Measurements from ENCODE around the gene MTRF1L. TPM values are rescaled to one million over a fixed set of nuclear protein-coding genes. Genes with fewer than 3 reads are reported as not detected.

Gene MTRF1L, protein sequence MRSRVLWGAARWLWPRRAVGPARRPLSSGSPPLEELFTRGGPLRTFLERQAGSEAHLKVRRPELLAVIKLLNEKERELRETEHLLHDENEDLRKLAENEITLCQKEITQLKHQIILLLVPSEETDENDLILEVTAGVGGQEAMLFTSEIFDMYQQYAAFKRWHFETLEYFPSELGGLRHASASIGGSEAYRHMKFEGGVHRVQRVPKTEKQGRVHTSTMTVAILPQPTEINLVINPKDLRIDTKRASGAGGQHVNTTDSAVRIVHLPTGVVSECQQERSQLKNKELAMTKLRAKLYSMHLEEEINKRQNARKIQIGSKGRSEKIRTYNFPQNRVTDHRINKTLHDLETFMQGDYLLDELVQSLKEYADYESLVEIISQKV
- total RNA-seq = 10 to 100 TPM; 23.6 to 30.8 TPM

DNA sequence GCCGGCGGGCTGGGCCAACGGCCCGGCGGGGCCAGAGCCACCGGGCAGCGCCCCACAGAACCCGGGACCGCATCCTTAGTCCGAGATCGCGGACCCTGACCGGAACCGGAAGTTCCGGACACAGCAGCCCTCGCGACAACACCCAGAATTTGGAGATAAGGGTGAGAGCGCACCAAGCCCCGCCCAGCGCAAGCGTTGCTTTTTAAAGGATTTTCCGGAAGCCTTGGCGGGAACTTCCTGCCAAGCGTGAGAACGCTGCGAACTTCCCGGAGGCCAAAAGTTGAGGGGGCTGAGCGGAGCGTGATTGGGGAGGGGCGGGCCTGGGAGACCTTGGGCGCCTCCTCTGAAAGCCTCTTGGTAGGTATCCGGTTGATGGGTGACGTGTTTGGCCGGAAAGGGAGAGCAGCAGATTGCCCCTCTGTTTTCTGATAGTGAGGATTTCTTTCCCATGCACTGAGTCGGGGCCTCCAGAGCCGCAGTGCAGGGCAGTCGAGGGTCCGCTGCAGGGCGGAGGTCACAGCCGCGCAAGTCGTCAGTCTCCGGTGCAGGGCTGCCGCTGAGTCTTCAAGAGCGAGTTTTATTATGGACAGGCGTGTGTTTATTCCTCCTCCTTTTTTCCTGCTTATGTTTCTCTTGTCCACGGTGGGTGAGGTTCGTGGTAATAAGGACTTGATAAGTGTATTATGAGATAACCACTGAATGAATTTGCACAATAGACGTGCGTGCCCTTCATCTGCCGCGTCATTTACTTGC lies at the start of gene MTRF1L:
MTRF1L (minus strand) TSS at position 97 of the 753 bp plus-strand sequence; CDS start at position 73, 24 bp downstream.
- ATAC-seq = peak; percentile 98
- peak; percentile 95 for DNase-seq (ENCODE audit: low spot score)
- H3K27me3 Mint-ChIP-seq = no peaks in the 10 kb centered on the region
- H3K9me3 Mint-ChIP-seq = no peaks in the 10 kb centered on the region
- peaks cover 31 to 39% of the 10 kb centered on the region in 2 donors for H3K4me1 Mint-ChIP-seq (ENCODE audit: low read depth in 2 of 2)
- peak within 1 kb of the TSS; percentile 93 to 96 for H3K27ac Mint-ChIP-seq
- H3K36me3 Mint-ChIP-seq = peaks cover 20% of the 10 kb centered on the region
- H3K4me3 Mint-ChIP-seq = peak within 1 kb of the TSS; percentile 92

DNA sequence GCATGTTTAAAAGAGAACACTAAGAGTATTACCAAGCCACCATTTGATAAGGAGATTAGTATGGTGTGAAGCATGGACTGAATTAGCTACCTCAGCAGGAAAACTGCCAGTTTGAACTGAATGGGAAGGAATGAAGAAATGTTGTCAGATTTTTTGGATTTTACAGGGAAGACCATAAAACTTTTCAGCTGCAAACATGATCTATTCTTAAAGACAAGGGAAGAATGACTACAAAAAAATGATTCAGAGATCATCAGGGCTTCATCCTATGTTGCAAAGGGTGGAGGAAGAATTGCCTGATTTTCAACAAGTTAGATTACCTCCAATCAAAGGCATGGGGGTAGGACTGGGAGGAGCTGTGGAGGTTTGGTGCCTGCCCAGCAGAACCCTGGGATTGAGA lies 49.3 kb upstream of the MTRF1L start:
- Mint-ChIP-seq H3K27me3 (peaks cover 5 to 17% of the 10 kb centered on the region in 2 donors), H3K27ac (no peak overlapping the region), H3K9me3 (peaks cover 9% of the 10 kb centered on the region), H3K4me3 (no peak overlapping the region), H3K4me1 (ENCODE audit: low read depth in 2 of 2) (no peaks in the 10 kb centered on the region), H3K36me3 (no peaks in the 10 kb centered on the region)
- DNase-seq (ENCODE audit: low spot score) (no peak), ATAC-seq (no peak)

DNA sequence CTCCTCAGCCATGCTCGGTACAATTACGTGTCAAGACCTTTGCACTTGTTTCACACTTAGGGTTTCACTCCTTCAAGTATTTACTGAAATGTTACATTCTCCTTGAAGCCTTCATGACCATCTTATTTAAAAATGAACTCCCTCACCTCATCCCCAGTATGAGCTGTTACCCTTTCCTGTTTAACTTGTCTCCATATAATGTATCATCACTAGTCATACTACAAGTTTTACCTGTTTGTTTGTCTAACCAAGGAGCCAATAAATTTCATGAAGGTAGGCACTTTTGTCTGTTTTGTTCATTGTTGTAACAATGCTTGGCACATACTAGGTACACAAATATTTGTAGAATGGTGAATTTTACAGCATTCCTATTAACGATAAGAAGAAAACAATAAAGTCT lies 46.1 kb upstream of the MTRF1L start:
- Mint-ChIP-seq H3K36me3 (no peaks in the 10 kb centered on the region), H3K4me1 (ENCODE audit: low read depth in 2 of 2) (no peaks in the 10 kb centered on the region), H3K9me3 (peaks cover 9% of the 10 kb centered on the region), H3K4me3 (no peak overlapping the region), H3K27ac (no peak overlapping the region), H3K27me3 (peaks cover 5 to 8% of the 10 kb centered on the region in 2 donors)
- no peak for DNase-seq (ENCODE audit: low spot score)
- no peak for ATAC-seq

DNA sequence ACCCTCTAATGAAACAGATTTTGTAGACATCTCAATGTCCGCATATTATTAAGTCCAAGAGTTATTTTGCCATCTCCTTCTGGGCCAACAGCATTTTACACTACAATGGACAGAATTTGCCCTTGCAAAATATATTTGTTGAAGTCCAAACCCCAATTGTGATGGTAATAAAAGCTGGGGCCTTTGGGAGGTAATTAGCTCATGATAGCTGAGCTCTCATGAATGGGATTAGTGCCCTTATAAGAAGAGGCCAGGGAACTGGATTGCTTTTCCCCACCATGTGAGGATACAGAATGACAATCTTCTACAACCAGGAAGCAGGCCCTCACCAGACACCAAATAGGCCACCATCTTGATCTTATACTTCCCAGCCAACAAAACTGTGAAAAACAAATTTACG lies 44.9 kb upstream of the MTRF1L start:
- Mint-ChIP-seq H3K27me3 (peaks cover 5 to 8% of the 10 kb centered on the region in 2 donors), H3K4me3 (no peak overlapping the region), H3K27ac (no peak overlapping the region), H3K4me1 (ENCODE audit: low read depth in 2 of 2) (no peaks in the 10 kb centered on the region), H3K9me3 (peaks cover 9% of the 10 kb centered on the region), H3K36me3 (no peaks in the 10 kb centered on the region)
- ATAC-seq = no peak
- DNase-seq (ENCODE audit: low spot score) = no peak

DNA sequence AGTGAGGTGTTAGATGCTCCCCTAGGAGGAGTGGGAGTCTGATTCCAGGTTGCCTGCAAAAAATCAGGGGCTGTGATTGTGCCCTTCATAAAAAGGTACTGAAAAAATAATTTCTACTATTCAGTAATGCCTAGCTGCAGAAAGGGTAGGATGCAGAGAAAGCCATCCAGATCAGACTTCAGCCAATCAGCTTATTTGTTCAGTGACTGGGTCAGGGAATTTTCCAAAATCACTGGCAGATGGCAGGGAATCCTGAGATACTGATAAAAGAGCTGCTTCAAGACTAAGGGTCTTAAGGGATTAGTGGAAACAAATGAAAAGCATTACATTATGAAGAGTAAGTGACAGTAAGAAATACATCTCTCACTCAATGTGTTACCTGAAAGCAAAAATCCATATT lies 42.8 kb upstream of the MTRF1L start:
- Mint-ChIP-seq H3K4me3 (no peak overlapping the region), H3K4me1 (ENCODE audit: low read depth in 2 of 2) (no peaks in the 10 kb centered on the region), H3K27ac (no peak overlapping the region), H3K27me3 (no peaks in the 10 kb centered on the region), H3K36me3 (no peaks in the 10 kb centered on the region), H3K9me3 (peaks cover 9% of the 10 kb centered on the region)
- ATAC-seq = no peak
- DNase-seq (ENCODE audit: low spot score) = no peak

DNA sequence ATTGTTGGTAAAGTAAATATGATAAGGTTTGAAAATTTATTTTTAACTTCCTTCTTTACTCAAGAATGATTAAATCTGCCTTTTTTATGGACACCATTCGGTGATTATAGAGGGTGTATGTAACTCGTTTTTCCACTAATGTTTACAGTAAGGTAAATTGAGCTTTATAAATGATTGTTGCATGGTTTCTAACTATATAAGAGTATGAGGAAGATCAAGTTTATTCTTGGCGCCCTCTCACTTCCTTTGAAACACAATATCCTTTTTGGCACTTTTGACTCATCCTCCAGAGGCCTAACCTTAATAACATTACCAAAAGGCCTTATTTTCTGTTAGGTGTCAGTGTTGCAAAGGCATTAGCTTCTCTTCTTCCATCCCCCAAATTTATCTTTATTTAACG lies 41.8 kb upstream of the MTRF1L start:
- DNase-seq (ENCODE audit: low spot score) = no peak
- Mint-ChIP-seq H3K36me3 (no peaks in the 10 kb centered on the region), H3K27me3 (no peaks in the 10 kb centered on the region), H3K4me1 (ENCODE audit: low read depth in 2 of 2) (no peaks in the 10 kb centered on the region), H3K9me3 (peaks cover 9% of the 10 kb centered on the region), H3K4me3 (no peak overlapping the region), H3K27ac (no peak overlapping the region)
- ATAC-seq = no peak

DNA sequence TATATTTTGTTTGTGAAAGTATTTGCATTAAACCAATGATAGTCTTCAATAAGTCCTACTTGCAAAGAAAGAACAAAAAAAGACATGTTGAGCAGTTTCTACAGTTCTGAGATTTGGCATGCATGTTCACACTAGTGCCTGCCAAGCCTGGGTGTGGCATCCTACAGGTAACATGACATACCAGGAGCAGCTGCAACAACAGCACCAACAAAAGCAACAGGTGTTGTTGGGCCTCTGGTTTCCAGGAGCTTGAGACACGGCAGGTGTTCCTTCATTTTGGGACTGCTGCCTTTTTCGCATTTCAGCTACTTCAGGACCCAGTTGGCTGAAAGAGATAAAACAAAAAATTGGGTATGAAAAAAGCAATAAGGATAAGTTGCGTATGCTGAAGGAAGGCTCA lies 41.2 kb upstream of the MTRF1L start:
- Mint-ChIP-seq H3K27me3 (no peaks in the 10 kb centered on the region), H3K36me3 (no peaks in the 10 kb centered on the region), H3K4me1 (ENCODE audit: low read depth in 2 of 2) (no peaks in the 10 kb centered on the region), H3K9me3 (peaks cover 9% of the 10 kb centered on the region), H3K27ac (no peak overlapping the region), H3K4me3 (no peak overlapping the region)
- ATAC-seq (no peak), DNase-seq (ENCODE audit: low spot score) (no peak)

DNA sequence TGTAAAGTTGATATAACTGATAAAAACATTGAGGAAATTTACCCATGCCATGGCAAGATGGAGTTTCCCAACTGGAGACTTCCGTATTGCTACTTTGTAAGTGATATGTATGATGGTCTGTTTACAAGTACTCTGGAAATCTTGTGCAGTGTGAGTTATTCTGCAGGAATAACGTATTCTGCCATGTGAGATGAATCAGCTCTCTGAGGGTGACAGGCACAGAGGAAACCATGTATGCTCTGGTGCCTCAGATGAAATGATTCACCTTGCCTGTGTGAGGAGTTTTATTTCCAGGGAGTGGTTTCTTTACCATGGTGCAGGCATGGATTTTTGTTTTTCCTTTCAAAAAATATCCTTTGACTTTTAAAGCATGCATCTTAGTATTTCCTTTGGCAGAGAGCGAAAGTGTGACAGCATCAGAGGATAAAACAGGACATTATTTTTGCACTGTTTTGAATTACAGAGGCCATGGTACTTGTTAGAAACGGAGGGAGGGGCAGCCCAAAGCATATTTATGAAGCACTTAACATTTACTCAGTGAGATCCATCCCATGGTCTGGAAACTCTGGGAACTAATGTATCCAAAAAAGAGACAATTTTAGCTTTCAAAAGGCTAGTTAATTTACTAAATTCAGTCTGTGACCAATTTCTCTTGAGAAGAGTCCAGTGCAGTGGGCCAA lies 36.0 kb upstream of the MTRF1L start:
- H3K4me3 Mint-ChIP-seq = no peak overlapping the region
- no peak for ATAC-seq
- H3K27me3 Mint-ChIP-seq = peaks cover 0 to 14% of the 10 kb centered on the region in 2 donors
- no peaks in the 10 kb centered on the region for H3K9me3 Mint-ChIP-seq
- DNase-seq (ENCODE audit: low spot score) = no peak
- no peaks in the 10 kb centered on the region for H3K4me1 Mint-ChIP-seq (ENCODE audit: low read depth in 2 of 2)
- H3K36me3 Mint-ChIP-seq = no peaks in the 10 kb centered on the region
- no peak overlapping the region for H3K27ac Mint-ChIP-seq

DNA sequence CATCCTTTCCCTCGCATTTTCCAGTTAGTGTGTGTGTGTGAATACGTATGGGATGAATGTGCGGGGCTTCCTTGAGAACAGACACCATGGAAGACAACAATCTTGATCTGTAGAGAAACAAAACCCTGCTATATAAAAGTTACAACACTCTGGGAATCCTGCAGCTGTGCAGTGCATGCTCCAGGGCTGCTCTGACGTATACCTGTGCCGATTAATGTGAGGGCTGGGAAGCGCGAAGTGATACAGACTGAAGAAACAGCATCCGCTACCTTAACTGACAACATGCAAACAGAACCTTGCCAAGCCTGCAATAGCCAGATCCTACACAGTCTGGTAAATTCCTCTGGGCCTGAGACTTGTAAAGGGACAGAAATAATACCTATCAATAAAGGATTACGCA lies 31.6 kb upstream of the MTRF1L start:
- Mint-ChIP-seq H3K4me3 (no peak overlapping the region), H3K4me1 (ENCODE audit: low read depth in 2 of 2) (no peaks in the 10 kb centered on the region), H3K36me3 (no peaks in the 10 kb centered on the region), H3K27ac (no peak overlapping the region), H3K27me3 (peaks cover 0 to 19% of the 10 kb centered on the region in 2 donors), H3K9me3 (no peaks in the 10 kb centered on the region)
- DNase-seq (ENCODE audit: low spot score) (no peak), ATAC-seq (no peak)

DNA sequence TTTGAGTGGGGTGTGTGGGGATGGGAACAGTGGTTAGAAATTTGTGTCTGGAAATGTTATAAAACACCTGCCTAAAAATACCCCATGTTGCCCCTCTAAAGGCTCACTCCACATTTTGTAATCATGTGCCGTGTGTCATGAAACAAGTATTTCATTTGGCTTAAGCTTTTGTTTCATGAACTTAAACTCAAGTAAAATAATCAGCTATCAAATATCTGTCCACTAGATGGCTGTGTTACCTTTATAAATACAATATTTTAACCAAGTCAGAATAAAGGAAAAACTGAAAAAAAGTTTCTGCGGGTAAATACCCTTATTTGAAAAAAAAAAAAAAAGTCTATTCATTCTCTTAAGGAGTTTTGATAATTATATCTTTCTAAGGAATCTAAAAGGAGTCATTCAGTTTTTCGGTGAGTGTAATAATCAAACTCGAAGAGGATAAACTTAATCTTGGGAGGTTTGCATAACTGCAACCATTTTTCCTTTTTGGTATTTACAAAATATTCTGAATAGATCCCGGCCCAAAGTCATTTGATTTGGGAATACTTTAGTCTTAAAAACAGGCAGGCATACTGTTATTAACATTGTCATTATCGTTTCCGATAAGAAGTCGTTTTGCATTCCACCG lies 29.9 kb upstream of the MTRF1L start:
- Mint-ChIP-seq H3K4me3 (no peak overlapping the region), H3K27ac (no peak overlapping the region), H3K9me3 (no peaks in the 10 kb centered on the region), H3K36me3 (no peaks in the 10 kb centered on the region), H3K4me1 (ENCODE audit: low read depth in 2 of 2) (no peaks in the 10 kb centered on the region), H3K27me3 (peaks cover 3 to 19% of the 10 kb centered on the region in 2 donors)
- ATAC-seq (no peak), DNase-seq (ENCODE audit: low spot score) (no peak)

DNA sequence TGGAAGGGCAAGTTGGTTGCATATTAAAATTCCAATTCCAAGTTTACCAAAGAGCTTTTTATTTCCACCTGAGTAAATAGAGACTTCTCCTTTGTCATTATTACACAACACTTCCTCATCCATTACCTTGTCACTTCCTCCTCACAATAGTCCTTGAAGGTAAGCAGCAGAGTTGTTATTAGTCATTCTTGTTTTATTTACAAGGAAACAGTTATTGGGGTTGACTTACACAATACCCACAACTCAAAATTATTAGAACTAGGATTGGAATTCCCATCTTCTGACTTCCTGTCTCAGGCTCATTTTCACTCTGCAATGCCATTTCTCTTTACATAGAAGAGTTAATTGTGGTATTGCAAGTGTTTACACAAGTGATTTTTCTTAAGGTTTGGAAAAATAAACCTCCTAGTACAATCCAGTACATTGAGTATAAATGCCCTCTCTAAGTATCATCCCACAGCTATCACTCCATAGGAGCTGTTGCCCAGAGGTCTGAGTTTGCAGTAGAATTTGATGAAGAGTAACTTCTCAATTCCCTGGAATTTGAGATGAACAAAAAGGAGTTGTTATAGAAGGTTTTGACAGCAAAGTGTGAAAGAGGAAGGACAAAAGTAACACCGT lies 28.9 kb upstream of the MTRF1L start:
- DNase-seq (ENCODE audit: low spot score) = no peak
- no peaks in the 10 kb centered on the region for H3K36me3 Mint-ChIP-seq
- no peaks in the 10 kb centered on the region for H3K4me1 Mint-ChIP-seq (ENCODE audit: low read depth in 2 of 2)
- ATAC-seq = no peak
- peaks cover 5 to 13% of the 10 kb centered on the region in 2 donors for H3K27me3 Mint-ChIP-seq
- no peak overlapping the region for H3K27ac Mint-ChIP-seq
- no peaks in the 10 kb centered on the region for H3K9me3 Mint-ChIP-seq
- H3K4me3 Mint-ChIP-seq = no peak overlapping the region

DNA sequence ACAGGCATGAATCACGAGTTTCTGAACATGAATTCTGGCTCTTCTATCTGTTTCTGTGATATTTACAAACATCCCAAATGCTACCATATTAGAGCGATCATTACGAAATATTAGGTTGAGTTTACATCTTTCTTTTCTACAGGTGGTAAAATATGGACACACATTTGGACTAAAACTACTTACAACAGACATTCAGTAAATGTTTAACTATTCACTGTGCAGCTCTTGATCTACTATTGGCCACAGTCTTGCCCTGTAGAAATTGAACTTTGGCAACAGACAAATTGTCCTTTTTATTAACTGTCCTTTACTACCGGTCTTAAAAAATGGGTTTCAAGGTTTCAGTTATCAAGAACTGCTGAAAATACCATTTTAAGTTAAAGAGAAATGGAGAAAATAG lies 26.5 kb upstream of the MTRF1L start:
- no peak overlapping the region for H3K27ac Mint-ChIP-seq
- H3K9me3 Mint-ChIP-seq = no peaks in the 10 kb centered on the region
- H3K4me1 Mint-ChIP-seq (ENCODE audit: low read depth in 2 of 2) = peaks cover 0 to 4% of the 10 kb centered on the region in 2 donors
- DNase-seq (ENCODE audit: low spot score) (no peak), ATAC-seq (no peak)
- H3K4me3 Mint-ChIP-seq = no peak overlapping the region
- peaks cover 10 to 17% of the 10 kb centered on the region in 2 donors for H3K27me3 Mint-ChIP-seq
- no peaks in the 10 kb centered on the region for H3K36me3 Mint-ChIP-seq

DNA sequence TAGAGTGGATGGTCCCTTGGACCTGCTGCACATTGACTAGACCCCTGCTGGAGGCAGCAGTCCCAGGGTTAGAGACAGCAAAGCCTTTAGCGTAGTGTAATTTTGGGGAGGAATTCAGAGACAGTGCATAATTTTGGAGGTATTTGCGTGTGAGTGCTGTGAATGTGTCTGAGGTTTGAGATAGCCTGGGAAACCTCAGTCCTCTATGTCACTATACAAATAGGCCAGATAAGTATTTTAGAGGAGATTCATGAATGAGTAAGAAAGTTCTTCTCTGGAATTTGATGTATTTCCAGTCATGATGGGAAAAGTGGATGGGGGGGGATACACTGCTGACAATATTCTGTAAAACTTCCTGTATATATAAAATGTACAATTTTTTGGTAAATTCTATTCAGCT lies 25.8 kb upstream of the MTRF1L start:
- Mint-ChIP-seq H3K4me1 (ENCODE audit: low read depth in 2 of 2) (peaks cover 0 to 4% of the 10 kb centered on the region in 2 donors), H3K9me3 (no peaks in the 10 kb centered on the region), H3K27ac (no peak overlapping the region), H3K36me3 (no peaks in the 10 kb centered on the region), H3K27me3 (peaks cover 10 to 19% of the 10 kb centered on the region in 2 donors), H3K4me3 (no peak overlapping the region)
- no peak for ATAC-seq
- no peak for DNase-seq (ENCODE audit: low spot score)
